ENCODE results near the gene SH2D3C. TPM values are rescaled to one million over a fixed set of nuclear protein-coding genes. Genes with fewer than 3 reads are reported as not detected.

The SH2D3C gene
- total and polyA plus RNA-seq, 2 of the 4 experiments (the other 2 are of a cell fraction): under 0.01 to 0.24 TPM

DNA sequence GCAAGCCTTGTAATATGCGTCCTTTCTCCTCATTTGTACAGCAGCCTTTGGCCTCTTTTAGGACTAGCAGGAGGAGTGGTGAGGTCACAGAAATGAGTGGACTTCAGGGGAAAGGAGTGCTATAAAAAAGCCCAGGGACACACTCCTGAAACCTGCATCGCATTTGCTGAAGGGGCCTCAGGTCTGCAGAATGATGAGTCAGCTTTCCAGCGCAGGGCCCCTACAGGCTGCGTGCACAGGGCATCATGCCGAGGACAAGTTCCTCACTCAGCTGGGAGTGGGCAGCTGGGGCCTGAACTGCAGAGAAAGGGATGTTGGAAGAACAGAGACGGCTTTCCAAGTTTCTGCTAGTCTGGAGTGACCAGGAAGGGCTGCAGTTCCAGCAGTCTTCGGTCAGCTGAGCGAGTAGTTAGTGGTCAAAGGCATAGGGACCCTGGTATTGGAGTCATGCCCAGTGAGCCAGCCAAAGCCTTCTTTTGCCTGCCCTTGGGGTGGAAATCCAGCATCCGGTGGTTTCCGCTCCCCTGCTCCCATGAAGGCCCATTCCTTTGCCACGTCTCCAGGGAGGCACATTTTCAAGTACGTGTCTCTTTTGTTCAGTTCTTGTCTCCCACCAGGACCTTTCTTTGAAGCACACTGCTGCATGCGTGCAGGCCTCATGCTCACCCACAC is 89.0 kb downstream of the SH2D3C start:
- H3K79me1 ChIP-seq (ENCODE audit: low read depth in 1 of 2, low read length in 2 of 2): no peaks in the 10 kb centered on the region
- H2BK15ac ChIP-seq (ENCODE audit: low read depth, low read length): no peak overlapping the region
- no peak overlapping the region for H4K91ac ChIP-seq (ENCODE audit: insufficient read depth, low read depth, low read length)
- H2AFZ ChIP-seq (replicated peaks; ENCODE audit: low read length, poor library complexity): no peak overlapping the region
- no peak overlapping the region for H3K23ac ChIP-seq (ENCODE audit: low read depth, low read length)
- no peak overlapping the region for H2BK5ac ChIP-seq (ENCODE audit: low read depth, low read length, poor library complexity, severe bottlenecking)
- no peaks in the 10 kb centered on the region for H4K20me1 ChIP-seq (ENCODE audit: insufficient read depth, low read length)
- H3K4me2 ChIP-seq (ENCODE audit: low read depth, low read length): no peak overlapping the region
- TF ChIP-seq MAFK (IDR thresholded peaks at IDR 0.05; ENCODE audit: low read depth, low read length): peak; percentile 73
- no peak for TF ChIP-seq MXI1 (IDR thresholded peaks at IDR 0.05; ENCODE audit: borderline replicate concordance, low read depth, low read length)
- intact Hi-C loops (cut with micrococcal nuclease) (no loop called here), dilution Hi-C loops (cut with HindIII; ENCODE audit: low sequenced_read_pairs, unreplicated experiment) (no loop called here), in situ Hi-C loops (cut with MboI; ENCODE audit: low sequenced_read_pairs) (no loop called here)
- no peak overlapping the region for H2AK5ac ChIP-seq (ENCODE audit: low read depth, low read length)
- no peak for ATAC-seq (ENCODE audit: low read depth)
- H3K18ac ChIP-seq (ENCODE audit: low read depth, low read length): no peak overlapping the region
- peaks cover 4% of the 10 kb centered on the region for H3K4me1 ChIP-seq (ENCODE audit: control insufficient read depth, insufficient read depth, low read length)
- H3K9ac ChIP-seq (ENCODE audit: low read depth, low read length): no peak overlapping the region
- H3K36me3 ChIP-seq (ENCODE audit: control insufficient read depth, insufficient read depth, low read length): peaks cover 40% of the 10 kb centered on the region
- H3K9me1 ChIP-seq (ENCODE audit: insufficient read depth, low read length): peaks cover 15% of the 10 kb centered on the region
- peak overlapping the region; percentile 13 for H2AK9ac ChIP-seq (replicated peaks; ENCODE audit: low read depth, low read length, poor library complexity)
- no peak overlapping the region for H3K56ac ChIP-seq (ENCODE audit: extremely low read depth, insufficient read depth, low read length)
- no peak overlapping the region for H4K5ac ChIP-seq (ENCODE audit: low read depth, low read length)
- H3K4ac ChIP-seq (ENCODE audit: low read depth, low read length): no peak overlapping the region
- no peak overlapping the region for H4K8ac ChIP-seq (ENCODE audit: low read depth in 2 of 2, low read length in 2 of 2)
- no peak for DNase-seq
- H3K14ac ChIP-seq (replicated peaks; ENCODE audit: low read depth, low read length): no peak overlapping the region
- no peak overlapping the region for H2BK20ac ChIP-seq (ENCODE audit: low read depth, low read length)
- H3K9me3 ChIP-seq (ENCODE audit: control insufficient read depth, insufficient read depth, low read length): no peaks in the 10 kb centered on the region
- no peak overlapping the region for H3K27ac ChIP-seq (ENCODE audit: insufficient read depth, low read length)
- 89% methylated on average over 8 of the region's 13 CpGs; no CpG with 5 or more reads in 1 of the 2 experiments for WGBS, 2 experiments (ENCODE audit: extremely low coverage in 2 of 2, insufficient read length in 1 of 2)
- ChIA-PET CTCF (no interaction called here), POLR2A (ENCODE audit: unreplicated experiment) (no interaction called here)
- no peaks in the 10 kb centered on the region for H3K27me3 ChIP-seq (ENCODE audit: control insufficient read depth, insufficient read depth, low read length)
- no TSS peak for BruUV-seq (replicated peaks)
- no peak overlapping the region for H2BK120ac ChIP-seq (ENCODE audit: low read depth, low read length)
- no peak overlapping the region for H3K4me3 ChIP-seq (ENCODE audit: insufficient read depth, low read depth, low read length)

Small RNAs within 50 kb of the gene (microRNA-seq; reads per million reads assigned to microRNA genes)
- gene MIR2861 (ENCODE audit: unreplicated experiment) (not detected), gene MIR3960 (ENCODE audit: unreplicated experiment) (not detected)

Other genes starting within 250 kb of the SH2D3C start
- 15.8 and 18.9 TPM in 2 replicates for gene STXBP1, start 166.4 kb downstream of the SH2D3C start, total RNA-seq (2012; rRNA removed)
- gene STXBP1, start 166.4 kb downstream of the SH2D3C start, polyA plus RNA-seq (2012; rRNA removed): 21.7 and 22.6 TPM in 2 replicates
- not detected in 2 replicates for gene CFAP157, start 71.7 kb downstream of the SH2D3C start, total RNA-seq (2012; rRNA removed)
- gene CFAP157, start 71.7 kb downstream of the SH2D3C start, polyA plus RNA-seq (2012; rRNA removed): 0.04 TPM in 1 of 2 replicates, not detected in the other
- 5.4 and 8.3 TPM in 2 replicates for gene PTRH1, start 63.0 kb downstream of the SH2D3C start, total RNA-seq (2012; rRNA removed)
- gene PTRH1, start 63.0 kb downstream of the SH2D3C start, polyA plus RNA-seq (2012; rRNA removed): 14.8 and 16.3 TPM in 2 replicates
- gene TTC16, start 62.6 kb downstream of the SH2D3C start, total RNA-seq (2012; rRNA removed): not detected in 2 replicates
- gene TTC16, start 62.6 kb downstream of the SH2D3C start, polyA plus RNA-seq (2012; rRNA removed): 0.02 and 0.03 TPM in 2 replicates
- gene TOR2A, start 43.4 kb downstream of the SH2D3C start, total RNA-seq (2012; rRNA removed): 0.90 and 1.1 TPM in 2 replicates
- gene TOR2A, start 43.4 kb downstream of the SH2D3C start, polyA plus RNA-seq (2012; rRNA removed): 12.5 and 12.9 TPM in 2 replicates
- 28.9 and 30.3 TPM in 2 replicates for gene CDK9, start 7.4 kb upstream of the SH2D3C start, total RNA-seq (2012; rRNA removed)
- gene CDK9, start 7.4 kb upstream of the SH2D3C start, polyA plus RNA-seq (2012; rRNA removed): 49.9 and 52.1 TPM in 2 replicates
- gene FPGS, start 24.2 kb upstream of the SH2D3C start, total RNA-seq (2012; rRNA removed): 43.9 and 45.5 TPM in 2 replicates
- gene FPGS, start 24.2 kb upstream of the SH2D3C start, polyA plus RNA-seq (2012; rRNA removed): 71.5 and 75.7 TPM in 2 replicates
- 3.6 and 4.2 TPM in 2 replicates for gene ENG, start 76.0 kb upstream of the SH2D3C start, total RNA-seq (2012; rRNA removed)
- gene ENG, start 76.0 kb upstream of the SH2D3C start, polyA plus RNA-seq (2012; rRNA removed): 73.9 and 83.3 TPM in 2 replicates
- gene AK1, start 99.0 kb upstream of the SH2D3C start, total RNA-seq (2012; rRNA removed): 44.8 and 51.4 TPM in 2 replicates
- gene AK1, start 99.0 kb upstream of the SH2D3C start, polyA plus RNA-seq (2012; rRNA removed): 119 and 126 TPM in 2 replicates
- gene ST6GALNAC6, start 120.9 kb upstream of the SH2D3C start, total RNA-seq (2012; rRNA removed): 35.3 and 35.7 TPM in 2 replicates
- 47.6 and 48.6 TPM in 2 replicates for gene ST6GALNAC6, start 120.9 kb upstream of the SH2D3C start, polyA plus RNA-seq (2012; rRNA removed)
- gene ST6GALNAC4, start 138.4 kb upstream of the SH2D3C start, total RNA-seq (2012; rRNA removed): 11.9 and 12.5 TPM in 2 replicates
- 32.9 and 42.2 TPM in 2 replicates for gene ST6GALNAC4, start 138.4 kb upstream of the SH2D3C start, polyA plus RNA-seq (2012; rRNA removed)
- 0.28 and 0.36 TPM in 2 replicates for gene PIP5KL1, start 152.1 kb upstream of the SH2D3C start, total RNA-seq (2012; rRNA removed)
- gene PIP5KL1, start 152.1 kb upstream of the SH2D3C start, polyA plus RNA-seq (2012; rRNA removed): 2.7 and 3.6 TPM in 2 replicates
- gene DPM2, start 159.2 kb upstream of the SH2D3C start, total RNA-seq (2012; rRNA removed): 10.8 TPM in 2 replicates
- gene DPM2, start 159.2 kb upstream of the SH2D3C start, polyA plus RNA-seq (2012; rRNA removed): 60.6 and 60.9 TPM in 2 replicates
- gene EEIG1, start 202.3 kb upstream of the SH2D3C start, total RNA-seq (2012; rRNA removed): 1.1 TPM in 2 replicates
- gene EEIG1, start 202.3 kb upstream of the SH2D3C start, polyA plus RNA-seq (2012; rRNA removed): 17.5 and 23.2 TPM in 2 replicates

All from IMR-90 (cell line).